Dedifferentiated amniotic fluid mesenchymal stem cell (primary cell): ENCODE measurements around the gene PCGF5.
"Not testable (repeated sequence)": the region's sequence is repeated elsewhere in the genome, so short reads cannot be mapped to it uniquely, and the experiment has no call there.

Source experiments
- DNase-seq: peaks from one replicate; pipeline ENCODE4 v3.0.0-alpha.2; 2016; ENCODE audit errors: extremely low spot score

Gene PCGF5

DNA sequence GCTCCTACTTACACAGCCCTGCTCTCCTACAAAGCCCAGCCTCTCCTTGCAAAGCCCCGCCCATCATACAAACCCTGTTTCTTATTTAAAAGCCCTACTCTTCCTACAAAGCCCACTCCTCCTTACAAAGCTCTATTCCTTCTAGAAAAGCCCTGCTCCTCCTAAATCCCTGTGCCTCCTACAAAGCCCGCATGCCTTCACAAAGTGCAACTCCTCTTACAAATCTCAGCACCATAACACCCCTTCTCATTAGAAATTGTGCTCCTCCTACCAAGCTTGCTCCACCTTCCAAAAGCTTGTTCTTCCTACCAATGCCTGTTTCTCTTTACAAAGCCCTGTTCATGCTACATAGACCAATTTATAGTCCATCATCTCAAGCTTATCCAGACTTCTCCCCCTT lies 66.1 kb downstream of the PCGF5 start:
- DNase-seq: no peak

DNA sequence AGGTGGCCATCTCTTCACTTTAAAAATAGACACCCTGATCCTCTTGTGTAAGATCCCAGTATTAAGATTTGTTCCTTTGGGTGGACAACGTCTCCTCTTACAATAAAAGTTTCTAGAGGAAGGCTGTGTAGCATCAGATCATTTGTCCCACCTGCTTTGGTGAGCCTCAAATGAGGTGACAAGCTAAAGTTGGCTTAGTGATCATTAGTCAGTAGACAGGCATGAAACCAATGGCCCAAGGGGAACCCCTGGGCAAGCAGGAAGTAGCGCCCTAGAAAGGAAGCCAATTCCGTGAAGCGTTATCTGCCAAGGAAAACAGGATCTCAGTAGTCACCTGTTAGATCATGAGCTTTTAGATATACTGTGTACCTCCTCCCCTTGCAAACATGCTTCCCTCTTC lies 66.8 kb downstream of the PCGF5 start:
- DNase-seq: no peak

DNA sequence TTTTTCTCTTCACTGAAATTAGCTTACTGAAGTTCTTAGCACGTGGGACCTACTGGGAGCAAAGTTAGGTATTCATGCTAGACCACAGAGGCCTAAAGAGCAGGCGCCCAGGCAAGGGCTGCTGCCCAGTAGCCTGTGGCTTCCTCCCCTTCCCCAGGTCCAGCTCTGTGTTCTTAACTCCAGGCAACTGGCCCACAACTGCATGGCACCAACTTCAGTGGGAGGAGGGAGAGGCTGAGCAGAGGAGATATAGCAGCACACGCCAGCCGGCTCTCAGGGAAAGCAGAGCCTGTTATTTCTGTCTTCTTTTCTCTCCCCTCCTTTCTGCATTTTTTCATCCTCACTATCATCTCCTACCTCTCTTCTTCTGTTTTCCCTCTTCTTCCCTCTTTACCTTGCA lies 67.4 kb downstream of the PCGF5 start:
- no peak for DNase-seq

DNA sequence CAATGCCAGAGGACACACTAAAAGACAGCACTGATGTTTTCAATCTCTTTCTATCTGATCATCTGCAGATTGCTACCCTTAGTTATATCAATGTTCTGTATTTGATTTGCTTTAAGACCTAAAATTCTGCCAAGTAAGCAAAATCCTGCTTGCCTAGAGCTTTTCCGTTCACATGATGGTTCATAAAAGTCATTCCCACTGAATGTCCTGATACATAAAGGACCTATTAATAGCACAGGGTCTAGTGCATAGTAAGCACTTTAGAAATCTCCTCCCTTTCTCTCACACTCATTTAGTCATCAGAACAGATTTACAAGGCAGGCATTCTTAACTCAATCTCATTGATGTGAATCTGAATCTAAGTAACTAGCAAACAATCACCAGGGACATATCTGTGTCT lies 68.8 kb downstream of the PCGF5 start:
- DNase-seq: no peak

DNA sequence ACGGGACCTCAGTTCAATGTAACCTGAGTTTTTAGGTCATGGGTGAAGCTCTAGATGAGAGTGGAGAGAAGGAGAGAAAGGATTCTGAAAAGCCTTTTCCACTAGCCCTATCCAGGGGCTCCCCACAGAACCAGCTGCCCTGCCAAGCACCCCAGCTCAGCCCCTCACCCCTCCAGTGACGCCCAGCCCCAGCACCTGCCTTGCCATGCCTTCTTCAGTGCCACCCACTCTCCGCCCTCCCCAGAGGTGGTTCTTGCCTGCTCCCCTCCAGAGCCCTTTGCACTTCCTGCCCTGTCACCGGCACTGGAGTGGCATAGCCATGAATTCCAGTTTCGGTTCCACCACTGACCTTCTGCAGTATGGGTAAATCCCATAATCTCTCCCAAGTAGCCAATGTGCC lies 70.1 kb downstream of the PCGF5 start:
- no peak for DNase-seq

- no peak for DNase-seq
Observed at GRCh38 chr10:91294134-91294906, 73.9 kb downstream of the PCGF5 start.

GRCh38 chr10:91295346-91295745 lies 74.9 kb downstream of the PCGF5 start:
- no peak for DNase-seq

- DNase-seq: no peak
Observed at GRCh38 chr10:91296471-91296870, 76.0 kb downstream of the PCGF5 start.

GRCh38 chr10:91298224-91298871 lies 77.9 kb downstream of the PCGF5 start:
- DNase-seq: peak; percentile 68

DNA sequence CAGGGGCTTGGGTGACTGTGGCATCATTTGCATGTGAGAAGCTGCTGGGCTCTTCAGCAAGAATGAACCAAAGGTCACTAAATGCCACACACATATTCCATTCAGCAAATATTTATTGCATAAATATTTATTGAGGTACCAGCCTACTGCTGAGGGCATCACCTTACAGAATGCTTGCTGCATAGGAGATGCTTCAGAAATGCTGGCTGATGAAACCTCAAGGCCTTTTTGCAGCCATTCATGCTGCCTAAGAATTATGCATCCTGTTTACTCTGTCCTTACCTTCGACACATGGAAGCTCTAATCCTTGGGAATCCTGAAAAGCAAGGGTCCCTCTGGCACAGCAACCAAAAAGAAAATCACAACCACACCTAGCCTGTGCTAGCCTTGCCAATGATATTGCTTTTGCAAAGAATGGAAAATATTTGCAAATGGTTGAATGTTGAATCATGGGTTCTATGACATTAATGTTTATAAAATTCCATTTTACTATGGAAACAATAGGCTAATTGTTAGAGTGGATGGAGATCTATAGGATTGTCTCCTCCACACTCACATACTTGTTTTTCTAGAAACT lies 79.6 kb downstream of the PCGF5 start:
- no peak for DNase-seq

DNA sequence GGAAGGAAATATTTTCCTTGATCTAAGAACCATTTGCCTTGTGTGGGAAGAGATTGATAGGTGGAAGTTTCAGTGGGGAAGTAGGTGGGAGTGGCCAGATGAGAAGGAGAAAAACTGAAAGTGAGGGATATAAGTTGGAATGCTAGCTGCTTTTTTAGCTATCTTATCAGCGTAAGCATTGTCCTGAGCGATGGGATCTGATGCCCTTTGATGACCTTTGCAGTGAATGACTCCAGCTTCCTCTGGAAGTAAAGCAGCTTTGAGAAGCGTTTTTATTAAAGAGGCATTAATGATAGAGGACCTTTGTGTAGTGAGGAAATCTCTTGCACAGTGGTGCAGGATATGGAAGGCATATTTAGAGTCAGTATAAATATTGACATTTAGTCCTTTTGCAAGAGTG lies 82.5 kb downstream of the PCGF5 start:
- DNase-seq: not testable (repeated sequence)

DNA sequence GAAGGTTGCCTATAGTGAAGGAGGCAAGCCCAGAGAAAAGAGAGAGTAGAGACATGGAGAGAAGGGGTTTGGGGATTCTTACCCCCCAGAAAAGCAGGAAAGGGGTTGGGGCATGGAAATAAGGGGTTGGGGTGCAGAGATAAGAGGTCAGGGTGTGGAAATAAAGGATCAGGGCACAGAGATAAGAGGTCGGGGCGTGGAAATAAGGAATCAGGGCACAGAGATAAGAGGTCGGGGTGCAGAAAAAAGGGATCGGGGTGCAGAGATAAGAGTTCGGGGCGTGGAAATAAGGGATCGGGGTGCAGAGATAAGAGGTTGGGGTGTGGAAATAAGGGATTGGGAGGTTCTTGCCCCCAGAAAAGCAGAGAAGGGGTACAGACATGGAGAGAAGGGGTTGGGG lies 85.5 kb downstream of the PCGF5 start:
- DNase-seq: not testable (repeated sequence)

DNA sequence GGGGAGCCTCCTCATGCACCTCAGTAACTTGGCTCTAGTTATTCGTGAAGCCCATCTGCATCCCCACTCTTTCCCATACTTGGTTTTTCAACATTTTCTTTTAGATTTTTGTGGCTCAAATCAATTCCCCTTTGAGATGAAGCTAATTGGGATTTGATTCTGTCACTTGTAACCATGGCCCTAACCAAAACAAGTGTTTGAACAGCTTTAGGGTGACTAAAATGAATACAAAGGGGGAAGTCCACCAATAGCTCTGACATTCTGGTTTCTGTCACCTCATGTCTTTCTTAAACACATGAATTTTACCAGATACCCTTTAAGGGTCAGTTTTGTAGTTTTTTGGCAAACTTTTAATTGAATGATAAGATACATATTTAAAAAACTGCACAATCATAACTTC lies 87.0 kb downstream of the PCGF5 start:
- DNase-seq: no peak

DNA sequence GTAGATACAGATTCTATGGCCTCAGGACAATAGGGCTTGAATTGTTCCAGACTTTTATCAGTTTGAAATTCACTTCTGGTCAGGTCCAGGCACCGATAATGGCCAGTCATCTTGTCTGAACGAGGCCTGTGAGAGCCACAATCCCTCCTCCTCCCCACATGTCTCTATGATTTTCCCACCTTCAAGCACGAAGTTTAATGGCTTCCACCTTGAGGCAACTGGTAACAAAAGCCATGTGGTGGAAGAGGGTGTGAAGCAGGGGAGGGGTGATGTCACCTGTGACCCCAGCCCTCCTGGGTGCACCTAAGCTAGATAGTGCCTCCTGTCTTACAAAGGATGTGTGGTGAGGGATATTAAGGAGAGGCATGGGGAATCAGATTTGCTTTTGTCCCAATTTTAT lies 89.2 kb downstream of the PCGF5 start:
- no peak for DNase-seq

GRCh38 chr10:91311601-91312381 lies 91.3 kb downstream of the PCGF5 start:
- peak; percentile 73 for DNase-seq

DNA sequence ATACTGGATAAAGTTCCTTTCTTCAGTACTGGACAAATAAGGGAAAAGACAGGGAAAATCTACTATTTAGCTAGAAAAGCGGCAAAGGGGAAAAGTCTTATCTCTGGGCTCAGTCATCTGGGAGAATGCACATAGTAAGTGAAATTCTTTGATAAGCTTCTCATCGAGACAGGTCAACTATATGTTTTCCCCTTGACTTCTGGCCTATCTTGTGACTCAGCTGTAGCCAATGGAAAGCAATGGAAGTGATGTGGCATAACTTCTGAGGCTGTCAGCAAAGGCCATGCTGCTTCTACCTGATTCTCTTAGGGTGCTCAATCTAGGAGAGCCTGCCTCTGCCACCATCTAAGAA lies 91.9 kb downstream of the PCGF5 start:
- DNase-seq: no peak

GRCh38 chr10:91313796-91314485 lies 93.5 kb downstream of the PCGF5 start:
- DNase-seq: peak; percentile 75

DNA sequence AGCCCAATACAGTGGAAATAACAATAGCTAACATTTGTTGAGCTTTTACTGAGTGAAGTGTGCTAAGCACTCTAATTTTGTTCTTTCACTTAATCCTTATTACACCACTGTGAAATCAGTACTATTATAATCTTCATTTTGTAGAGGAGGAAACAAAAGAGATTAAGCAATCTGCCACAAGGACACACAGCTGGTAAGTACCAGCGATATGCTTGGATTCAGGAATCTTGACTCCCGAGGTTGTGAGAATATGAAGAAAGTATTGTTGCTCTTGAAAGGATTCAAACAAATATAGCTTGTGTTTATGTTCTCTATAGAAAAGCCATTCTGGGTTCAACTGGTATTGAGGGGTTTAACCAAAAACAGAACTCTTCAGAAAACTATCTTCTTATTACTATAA lies 96.0 kb downstream of the PCGF5 start:
- DNase-seq: no peak

GRCh38 chr10:91317541-91317940 lies 97.1 kb downstream of the PCGF5 start:
- DNase-seq: peak; percentile 27

- DNase-seq: no peak
Observed at GRCh38 chr10:91319336-91319735, 98.9 kb downstream of the PCGF5 start.

GRCh38 chr10:91323293-91323905 lies 102.9 kb downstream of the PCGF5 start:
- DNase-seq: not testable (repeated sequence)
